T-helper 2 cell (primary cell): ENCODE data around the gene SHTN1.

Source experiments
- DNase-seq, 5 experiments: peaks; one replicate each; pipeline versions ENCODE4 v3.0.0 to v3.0.0-alpha.2; 2012 to 2022

Gene SHTN1

GRCh38 chr10:116868198-116868676 lies 136.8 kb downstream of the SHTN1 start:
- no peak for DNase-seq

DNA sequence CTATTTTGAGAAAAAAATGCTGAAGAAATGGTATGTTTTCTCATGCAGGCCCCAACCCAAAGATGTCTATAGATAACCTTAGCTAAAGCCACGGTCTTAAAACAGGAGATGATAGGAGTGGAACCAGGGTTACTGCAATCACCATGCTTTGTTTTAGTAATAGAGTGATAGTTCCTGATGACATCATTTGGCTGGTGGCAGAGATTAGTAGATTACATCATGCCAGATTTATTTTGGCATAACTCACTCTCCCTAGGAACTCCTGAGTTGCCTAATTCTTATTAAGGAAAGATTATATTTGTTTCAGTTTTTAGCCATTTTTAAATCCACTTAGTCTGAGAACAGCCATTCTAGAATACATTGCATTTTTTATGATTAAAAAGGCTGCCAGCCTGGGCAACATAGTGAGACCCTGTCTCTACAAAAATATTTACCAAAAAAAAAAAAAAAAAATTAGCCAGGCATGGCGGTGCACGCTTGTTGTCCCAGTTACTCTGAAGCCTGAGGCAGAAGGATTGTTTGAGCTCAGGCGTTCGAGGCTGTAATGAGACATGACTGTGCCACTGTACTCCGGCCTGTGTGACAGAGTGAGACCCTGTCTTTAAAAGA lies 137.9 kb downstream of the SHTN1 start:
- no peak for DNase-seq

DNA sequence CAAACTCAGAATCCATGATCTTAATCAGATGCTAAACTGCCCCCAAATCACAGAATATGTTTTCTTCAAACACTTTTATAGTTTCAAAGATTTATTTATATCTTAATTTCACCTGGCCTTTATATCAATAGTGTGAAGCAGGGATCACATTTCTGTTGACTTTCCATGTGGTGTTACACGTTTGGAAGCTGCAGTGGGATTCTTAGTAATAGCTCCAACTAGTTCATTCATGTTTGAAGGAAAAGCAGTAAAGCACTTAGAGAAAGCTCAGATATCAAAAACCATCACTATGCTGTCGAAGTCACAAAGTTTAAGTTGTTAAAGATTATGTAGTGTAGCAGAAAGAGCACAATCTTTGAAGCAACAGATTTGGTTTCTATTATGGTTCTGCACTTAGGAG lies 138.9 kb downstream of the SHTN1 start:
- DNase-seq = no peak

- no peak for DNase-seq
Measured at GRCh38 chr10:116864436-116864835, 140.6 kb downstream of the SHTN1 start.

DNA sequence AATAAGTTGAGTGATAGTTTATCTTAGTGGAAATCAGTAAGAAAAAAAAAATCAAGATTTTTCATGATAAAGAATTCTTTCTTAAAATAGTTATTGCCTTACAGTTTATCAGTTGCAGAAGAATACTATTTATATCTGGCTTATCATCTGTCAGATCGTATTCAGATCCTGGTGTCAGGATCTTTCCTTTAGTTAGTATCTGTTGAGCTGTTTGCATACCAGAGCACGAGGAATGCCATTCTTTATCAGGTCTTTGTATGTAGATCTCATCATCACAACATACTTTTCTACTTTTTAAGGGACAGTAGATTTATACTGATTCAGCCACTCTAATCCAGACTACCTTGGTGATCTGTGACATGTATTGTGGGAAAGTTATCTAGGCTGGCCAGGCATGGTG lies 143.2 kb downstream of the SHTN1 start:
- no peak for DNase-seq

GRCh38 chr10:116857156-116857555 lies 147.8 kb downstream of the SHTN1 start:
- no peak for DNase-seq

- no peak for DNase-seq
Measured at GRCh38 chr10:116853701-116854100, 151.3 kb downstream of the SHTN1 start.

- no peak for DNase-seq
Measured at GRCh38 chr10:116853287-116853686, 151.7 kb downstream of the SHTN1 start.

- DNase-seq = no peak
Measured at GRCh38 chr10:116852246-116852645, 152.7 kb downstream of the SHTN1 start.

DNA sequence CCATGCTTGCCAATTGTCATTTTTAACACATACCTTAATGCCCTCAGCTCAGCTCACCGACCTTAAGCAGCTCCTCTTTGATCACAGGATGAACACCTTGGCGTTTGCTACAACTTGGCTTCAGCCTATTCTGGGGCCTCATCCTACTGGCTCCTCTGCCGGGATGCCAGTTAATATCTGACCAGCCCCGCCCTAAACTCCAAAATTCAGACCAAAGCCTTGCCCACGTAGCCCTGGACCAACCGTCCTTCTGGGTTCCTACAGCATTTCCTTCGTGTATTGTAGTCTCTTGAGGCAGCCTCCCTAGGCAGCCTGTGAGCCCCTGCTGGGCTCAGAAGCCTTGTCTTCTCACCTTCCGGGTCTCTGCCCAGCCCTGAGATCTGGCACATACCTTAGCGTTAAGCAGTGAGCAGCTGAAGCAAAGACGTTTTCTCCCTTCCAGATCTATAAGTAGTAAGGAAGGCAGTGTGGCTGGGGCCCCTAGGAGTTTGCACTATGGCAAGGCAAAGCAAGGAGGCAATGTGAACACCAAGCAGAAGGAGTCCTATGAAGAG lies 154.9 kb downstream of the SHTN1 start:
- DNase-seq = no peak

DNA sequence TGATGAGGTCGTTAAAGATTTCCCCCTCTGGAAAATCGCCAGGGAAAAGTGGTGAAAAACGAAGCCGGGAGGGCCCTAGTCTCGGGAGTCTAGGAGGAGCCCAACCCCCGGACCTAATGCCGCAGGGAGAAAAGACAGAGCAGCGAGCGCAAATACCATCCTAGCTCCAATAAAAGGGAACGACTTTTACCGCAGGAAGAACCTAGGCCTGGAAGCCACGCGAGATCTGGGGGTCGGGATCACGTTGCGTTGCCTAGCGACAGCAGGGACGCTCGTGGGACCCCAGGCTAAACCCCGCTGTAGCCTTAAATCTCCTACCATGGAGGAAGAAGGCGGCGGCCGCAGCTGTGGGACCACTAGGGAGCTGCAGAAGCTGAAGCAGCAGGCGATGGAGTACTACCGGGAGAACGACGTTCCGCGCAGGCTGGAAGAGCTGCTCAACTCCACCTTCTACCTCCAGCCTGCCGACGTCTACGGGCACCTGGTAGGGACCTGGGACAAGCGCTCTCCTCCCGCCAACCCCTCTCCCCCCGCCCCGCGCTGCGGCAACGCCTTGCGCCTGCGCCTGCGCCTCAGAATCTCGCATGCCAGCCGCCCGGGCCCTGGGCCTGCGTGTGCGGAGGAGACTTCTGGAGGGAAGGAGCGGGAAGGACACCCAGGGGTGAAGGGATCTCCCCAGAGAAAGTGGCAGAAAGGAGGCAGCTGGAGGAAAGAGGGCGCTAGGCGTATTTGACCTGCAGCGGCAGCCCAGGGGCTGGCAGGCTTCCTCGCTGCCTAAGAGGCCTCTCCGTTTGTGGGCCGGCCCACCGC lies 155.5 kb downstream of the SHTN1 start, which contains the start of gene ENO4:
Gene ENO4, plus strand, starts transcription at position 252 of the 810 bp plus-strand sequence. Its CDS starts 68 bp downstream, at position 320.
- peak in 3 of 5 experiments; percentile 14 to 61 (median 23) for DNase-seq

DNA sequence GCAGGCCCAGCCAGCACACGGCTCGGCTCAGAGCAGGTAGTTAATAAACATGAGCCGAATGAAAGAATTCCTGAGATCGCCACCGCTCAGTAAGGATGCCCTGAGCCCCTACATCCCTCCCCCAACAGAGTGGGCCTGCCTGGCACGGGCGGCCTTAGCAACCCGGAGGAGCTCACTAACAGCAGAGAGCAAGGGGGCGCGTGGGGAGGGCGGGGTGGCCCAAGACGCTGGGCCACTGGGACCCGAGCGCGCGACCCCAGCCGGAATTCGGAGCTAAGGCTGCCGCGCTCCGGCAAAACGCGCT lies 156.1 kb downstream of the SHTN1 start:
- no peak for DNase-seq

DNA sequence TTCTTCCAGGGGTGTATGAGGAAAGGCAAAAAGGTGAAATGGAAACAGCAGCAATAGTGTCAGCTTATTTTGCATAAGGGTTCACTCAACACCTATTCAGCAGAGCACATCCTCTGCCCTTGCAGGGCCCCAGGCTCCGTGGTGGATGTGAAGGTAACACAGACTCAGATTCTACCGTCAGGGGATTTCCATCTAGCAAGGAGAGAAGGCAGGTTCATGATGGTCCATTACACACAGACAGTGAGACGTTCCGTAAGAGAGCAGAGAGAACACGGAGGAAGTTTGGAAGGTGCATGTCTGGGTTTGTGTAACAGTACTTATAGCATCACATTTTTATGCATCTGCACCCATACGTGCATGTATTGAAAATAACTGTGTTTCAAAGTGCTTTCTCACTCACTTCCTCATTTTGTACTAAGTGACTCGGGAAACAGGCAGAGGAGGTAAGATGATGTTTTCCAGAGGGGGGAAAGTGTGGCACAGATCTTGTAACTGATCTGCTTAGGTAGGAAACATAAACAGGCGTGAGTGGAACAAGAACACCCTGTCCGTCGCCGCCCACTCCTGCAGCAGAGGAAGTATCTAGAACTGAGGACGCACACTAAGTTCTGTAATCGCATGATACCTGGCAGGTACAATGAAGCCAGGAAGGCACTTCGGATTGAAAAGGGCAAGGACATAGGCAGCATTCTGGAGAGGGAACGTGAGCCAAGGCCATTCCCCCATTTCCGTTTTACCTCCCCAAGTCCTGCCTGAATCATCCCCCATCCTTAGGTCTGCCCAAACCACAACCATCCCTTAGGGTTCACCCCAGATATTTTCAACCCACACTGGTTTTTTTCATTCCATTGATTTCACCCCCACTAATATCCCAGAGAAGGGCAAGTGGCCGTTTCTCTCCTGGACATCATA lies 156.7 kb downstream of the SHTN1 start:
- DNase-seq = peak in 1 of 5 experiments; percentile 47

DNA sequence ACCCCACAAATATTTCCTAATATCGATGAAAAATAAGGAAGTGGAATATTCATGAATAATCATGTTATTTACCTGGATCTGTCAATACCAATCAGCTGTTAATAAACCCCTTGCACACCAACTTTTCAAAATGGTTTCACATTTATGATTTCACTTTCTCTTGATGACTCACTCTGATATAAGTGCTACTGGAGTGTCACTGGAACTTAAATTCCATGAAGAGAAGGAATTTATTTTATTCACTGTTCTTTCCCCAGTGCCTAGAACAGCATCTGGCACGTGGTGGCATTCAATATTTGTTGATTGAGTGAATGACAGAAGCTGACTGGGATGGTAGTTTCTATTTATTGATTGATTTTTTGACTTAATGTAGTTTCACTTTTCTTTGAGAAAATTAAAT lies 159.2 kb downstream of the SHTN1 start:
- DNase-seq = no peak

- DNase-seq = no peak
Measured at GRCh38 chr10:116840389-116841075, 164.5 kb downstream of the SHTN1 start.

- no peak for DNase-seq
Measured at GRCh38 chr10:116838143-116838725, 166.8 kb downstream of the SHTN1 start.

DNA sequence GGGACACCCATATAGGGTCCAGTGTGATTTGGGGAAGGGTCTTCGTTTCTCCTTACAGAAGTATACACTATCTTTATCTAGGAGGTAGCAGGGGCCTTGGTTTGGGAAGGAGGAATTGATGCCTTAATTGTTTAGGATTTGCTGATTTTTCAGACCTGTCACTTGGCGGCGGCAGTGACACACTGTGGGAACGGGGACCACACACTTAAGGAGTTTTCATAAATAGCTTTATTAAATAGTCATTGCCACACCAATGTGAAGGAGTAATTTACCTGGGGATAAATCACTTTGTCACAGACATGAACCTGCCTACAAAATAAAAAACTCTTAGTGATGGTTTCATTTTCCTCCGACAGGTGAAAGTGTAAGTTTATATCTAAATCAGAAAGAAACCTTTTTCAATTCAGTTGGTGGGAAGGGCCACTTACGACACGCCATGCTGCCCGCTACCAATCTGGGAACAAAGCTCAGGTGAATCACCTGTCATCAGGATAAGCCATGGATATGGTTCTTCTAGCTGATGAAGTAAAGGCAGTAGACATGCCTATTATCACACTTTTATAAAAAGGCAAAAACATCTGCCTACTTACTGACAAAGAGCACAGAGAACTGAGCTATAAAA lies 168.0 kb downstream of the SHTN1 start:
- DNase-seq = no peak

DNA sequence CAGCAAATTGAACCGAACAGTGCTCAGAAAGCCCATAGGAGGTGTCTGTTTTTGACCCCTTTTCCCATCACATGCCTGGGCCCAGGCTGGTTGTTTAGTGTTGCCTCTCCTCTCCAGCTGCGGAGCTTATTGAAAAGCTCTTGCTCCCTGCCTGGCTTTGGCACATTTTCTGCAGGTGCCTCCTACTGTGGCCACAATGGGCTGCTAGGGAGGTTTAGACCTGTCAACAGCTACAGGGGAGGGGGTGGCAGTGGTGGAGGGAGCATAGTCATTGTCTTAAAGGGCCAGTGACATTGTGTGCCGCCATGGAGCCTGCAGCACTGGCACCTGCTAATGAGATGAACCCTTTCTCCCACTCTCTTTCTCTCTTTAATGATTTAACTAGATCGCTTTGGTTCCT lies 168.9 kb downstream of the SHTN1 start:
- no peak for DNase-seq

DNA sequence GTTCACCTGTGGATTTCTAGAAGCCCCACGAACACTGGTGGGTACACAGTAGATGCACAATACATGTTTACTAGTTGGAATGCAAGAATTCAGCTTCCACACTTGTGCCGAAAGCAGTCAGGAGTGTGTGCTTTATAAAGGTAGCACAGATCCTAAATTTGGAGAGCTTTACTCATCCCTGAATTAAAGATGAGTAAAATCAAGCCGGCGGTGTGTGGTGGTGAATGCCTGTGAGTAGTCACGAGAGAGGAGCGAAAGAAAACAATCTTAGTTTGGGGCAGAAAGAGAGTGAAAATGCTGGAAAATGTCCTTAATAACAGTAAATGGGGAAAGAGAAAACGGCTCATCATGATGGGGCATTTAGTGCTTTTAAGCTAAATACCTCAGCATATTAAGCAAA lies 169.3 kb downstream of the SHTN1 start:
- no peak for DNase-seq

DNA sequence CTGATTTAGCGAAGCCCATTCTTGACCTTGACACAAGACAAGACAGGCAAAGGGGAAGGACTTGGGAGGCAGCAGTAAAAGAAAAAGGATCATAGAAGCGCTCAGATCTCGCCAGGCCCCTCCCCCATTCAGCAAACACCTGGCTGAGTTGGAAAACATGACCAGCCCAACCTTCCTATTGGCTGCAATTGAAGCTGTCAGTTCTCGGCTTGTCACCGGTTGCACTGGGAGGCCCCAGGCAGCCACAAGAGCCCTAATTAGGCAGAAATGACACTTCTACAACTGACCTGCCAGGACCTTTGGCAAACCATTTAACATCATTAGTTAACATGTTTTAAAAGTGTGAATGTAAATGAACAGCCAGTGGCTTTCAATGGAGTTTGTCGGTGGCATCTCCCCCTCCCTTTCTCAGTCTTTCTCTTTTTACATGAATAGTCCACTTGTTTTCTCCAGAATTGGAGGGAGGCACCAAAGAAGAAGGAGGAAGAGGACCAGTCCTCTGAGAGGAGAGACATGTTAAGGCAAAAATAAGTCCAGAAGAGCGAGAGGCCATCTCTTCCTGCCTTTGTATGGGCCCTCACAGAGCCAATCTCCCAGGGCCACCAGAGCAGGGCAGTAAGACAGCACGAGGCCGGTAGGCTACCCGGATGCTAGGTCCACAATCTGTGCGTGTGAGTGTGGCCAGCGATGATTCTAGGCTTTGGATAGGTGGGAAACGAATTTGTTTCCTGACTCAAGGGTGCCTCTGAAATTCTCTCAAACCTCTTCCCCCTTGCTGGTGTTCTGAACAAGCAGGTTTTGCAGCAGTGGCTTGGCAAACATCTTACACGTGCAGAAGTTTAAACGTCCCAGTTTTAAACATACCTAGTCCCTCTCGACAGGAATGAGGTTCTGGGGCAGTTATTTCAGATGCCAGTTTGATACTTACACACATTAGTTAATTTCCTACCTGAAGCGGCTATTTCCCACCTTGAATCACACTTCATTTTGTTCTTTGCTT lies 170.7 kb downstream of the SHTN1 start:
- no peak for DNase-seq
